ENCODE measurements around the gene GFRA1.

The GFRA1 gene

GRCh38 chr10:116105264-116105663, 167.7 kb downstream of the GFRA1 start:
- no peak for TF ChIP-seq CTCF (IDR thresholded peaks at IDR 0.05)
- H3K27ac ChIP-seq: no peak overlapping the region
- no peaks in the 10 kb centered on the region for H3K27me3 ChIP-seq (ENCODE audit: control insufficient read depth, insufficient read depth, low read length)

GRCh38 chr10:116104210-116104932, 168.6 kb downstream of the GFRA1 start:
- H3K9me3 ChIP-seq (ENCODE audit: control insufficient read depth, low read length): no peaks in the 10 kb centered on the region
- H3K4me1 ChIP-seq: no peaks in the 10 kb centered on the region
- H3K4me2 ChIP-seq (ENCODE audit: low read length): no peak overlapping the region
- TF ChIP-seq CTCF (IDR thresholded peaks at IDR 0.05): no peak
- no peak overlapping the region for H3K9ac ChIP-seq
- H2AFZ ChIP-seq: no peak overlapping the region
- no peaks in the 10 kb centered on the region for H3K27me3 ChIP-seq (ENCODE audit: control insufficient read depth, insufficient read depth, low read length)
- H3K36me3 ChIP-seq (ENCODE audit: control insufficient read depth, insufficient read depth, low read length): no peaks in the 10 kb centered on the region
- no peaks in the 10 kb centered on the region for H3K79me2 ChIP-seq
- no peak overlapping the region for H3K4me3 ChIP-seq (ENCODE audit: low read depth, low read length)
- no peak overlapping the region for H3K27ac ChIP-seq

More at GRCh38 chr10:116105264-116105663, 167.7 kb downstream of the GFRA1 start:
- Histone ChIP-seq H3K4me1 (no peaks in the 10 kb centered on the region), H3K9ac (no peak overlapping the region), H3K4me2 (ENCODE audit: low read length) (no peak overlapping the region), H3K79me2 (no peaks in the 10 kb centered on the region), H3K9me3 (ENCODE audit: control insufficient read depth, low read length) (no peaks in the 10 kb centered on the region), H2AFZ (no peak overlapping the region), H3K4me3 (ENCODE audit: low read depth, low read length) (no peak overlapping the region), H3K36me3 (ENCODE audit: control insufficient read depth, insufficient read depth, low read length) (no peaks in the 10 kb centered on the region)

- Histone ChIP-seq H3K9ac (no peak overlapping the region), H3K9me3 (ENCODE audit: control insufficient read depth, low read length) (no peaks in the 10 kb centered on the region), H3K4me3 (ENCODE audit: low read depth, low read length) (no peak overlapping the region), H3K27ac (no peak overlapping the region), H3K27me3 (ENCODE audit: control insufficient read depth, insufficient read depth, low read length) (no peaks in the 10 kb centered on the region), H3K79me2 (no peaks in the 10 kb centered on the region), H2AFZ (no peak overlapping the region), H3K36me3 (ENCODE audit: control insufficient read depth, insufficient read depth, low read length) (no peaks in the 10 kb centered on the region), H3K4me1 (no peaks in the 10 kb centered on the region), H3K4me2 (ENCODE audit: low read length) (no peak overlapping the region)
- TF ChIP-seq CTCF (IDR thresholded peaks at IDR 0.05): no peak
Measured at GRCh38 chr10:116103668-116104067, 169.3 kb downstream of the GFRA1 start.

GRCh38 chr10:116101616-116102315, 171.2 kb downstream of the GFRA1 start:
- no peaks in the 10 kb centered on the region for H3K4me1 ChIP-seq
- no peaks in the 10 kb centered on the region for H3K27me3 ChIP-seq (ENCODE audit: control insufficient read depth, insufficient read depth, low read length)
- no peaks in the 10 kb centered on the region for H3K79me2 ChIP-seq
- H3K9ac ChIP-seq: no peak overlapping the region
- H2AFZ ChIP-seq: no peak overlapping the region
- H3K4me2 ChIP-seq (ENCODE audit: low read length): no peak overlapping the region
- no peaks in the 10 kb centered on the region for H3K36me3 ChIP-seq (ENCODE audit: control insufficient read depth, insufficient read depth, low read length)
- no peaks in the 10 kb centered on the region for H3K9me3 ChIP-seq (ENCODE audit: control insufficient read depth, low read length)
- no peak for TF ChIP-seq CTCF (IDR thresholded peaks at IDR 0.05)
- H3K27ac ChIP-seq: no peak overlapping the region
- H3K4me3 ChIP-seq (ENCODE audit: low read depth, low read length): no peak overlapping the region
